Suprapubic skin (tissue), 4 donors: ENCODE measurements around the gene AGR2. TPM values are rescaled to one million over a fixed set of nuclear protein-coding genes. Genes with fewer than 3 reads are reported as not detected.

Source experiments
- DNase-seq, 2 donors: peaks; one replicate each; pipeline ENCODE4 v3.0.0-alpha.2; 2019; ENCODE audit warnings: low spot score in 2 of 2
- H3K27ac ChIP-seq: fragments of 200-600 bp; sonication (generic); one replicate; pipeline ENCODE4 v1.5.1; 2019
- H3K27me3 ChIP-seq: fragments of 200-600 bp; sonication (generic); one replicate; pipeline ENCODE4 v1.5.1; 2019
- H3K36me3 ChIP-seq: fragments of 200-600 bp; sonication (generic); one replicate; pipeline ENCODE4 v1.5.1; 2019
- H3K4me1 ChIP-seq: fragments of 200-600 bp; sonication (generic); one replicate; pipeline ENCODE4 v1.5.1; 2019
- H3K4me3 ChIP-seq: fragments of 200-600 bp; sonication (generic); one replicate; pipeline ENCODE4 v1.5.1; 2019; ENCODE audit warnings: mild to moderate bottlenecking
- H3K9me3 ChIP-seq: fragments of 200-600 bp; sonication (generic); one replicate; pipeline ENCODE4 v1.5.1; 2019
- CTCF ChIP-seq, 2 donors: fragments of 200-600 bp in 1 of 2; fragments of 450-650 bp in 1 of 2; sonication (generic) in 1 of 2; IDR thresholded peaks; one replicate each; pipeline ENCODE4 v1.5.1; 2016 to 2019; ENCODE audit warnings: antibody characterized with exemption in 2 of 2, mild to moderate bottlenecking in 1 of 2, moderate library complexity in 1 of 2
- EP300 ChIP-seq: sonication (generic); formaldehyde crosslinking; IDR thresholded peaks from one replicate; pipeline ENCODE4 v1.6.1; 2017; ENCODE audit warnings: antibody characterized with exemption
- POLR2A ChIP-seq, 2 donors: fragments of 450-650 bp; IDR thresholded peaks; one replicate each; pipeline ENCODE4 v1.6.1; 2017; ENCODE audit warnings: antibody characterized with exemption in 2 of 2, mild to moderate bottlenecking in 2 of 2, moderate library complexity in 2 of 2
- POLR2AphosphoS5 ChIP-seq, 3 donors: sonication (generic); formaldehyde crosslinking; IDR thresholded peaks; one replicate each; pipeline ENCODE4 v1.6.1; 2017; ENCODE audit warnings: antibody characterized with exemption in 3 of 3
- WGBS: methylation state at CpG from one replicate; pipeline ENCODE4 v1.1.5; 2018; 5-methylcytosine and 5-hydroxymethylcytosine counted together
- total RNA-seq, 4 donors: library from RNA; depleted of rRNA; stranded (reverse); fragments of >200 nt; gene quantifications; one replicate each; pipeline ENCODE4 v1.1.0, GENCODE V29; 2016

Gene AGR2
- total RNA-seq, 4 donors from 2014 or later: 8.5 to 19.3 (median 15.8) TPM; not detected in 1

GRCh38 chr7:16839646-16840045 is 34.8 kb upstream of the AGR2 start:
- Histone ChIP-seq H3K27me3 (no peaks in the 10 kb centered on the region), H3K4me1 (no peaks in the 10 kb centered on the region), H3K36me3 (no peaks in the 10 kb centered on the region), H3K9me3 (no peaks in the 10 kb centered on the region), H3K4me3 (no peak overlapping the region), H3K27ac (no peak overlapping the region)
- 39% methylated on average over 2 of the region's 2 CpGs for WGBS
- no peak for DNase-seq
- no peak for TF ChIP-seq POLR2AphosphoS5 (IDR thresholded peaks at IDR 0.05)
- no peak for TF ChIP-seq POLR2A (IDR thresholded peaks at IDR 0.05)
- no peak for TF ChIP-seq CTCF (IDR thresholded peaks at IDR 0.05)
- no peak for TF ChIP-seq EP300

- Histone ChIP-seq H3K9me3 (no peaks in the 10 kb centered on the region), H3K27me3 (no peaks in the 10 kb centered on the region), H3K4me1 (no peaks in the 10 kb centered on the region), H3K36me3 (no peaks in the 10 kb centered on the region), H3K4me3 (no peak overlapping the region), H3K27ac (no peak overlapping the region)
- no peak for DNase-seq
- TF ChIP-seq EP300: no peak
- no peak for TF ChIP-seq POLR2A (IDR thresholded peaks at IDR 0.05)
- TF ChIP-seq CTCF (IDR thresholded peaks at IDR 0.05): no peak
- no peak for TF ChIP-seq POLR2AphosphoS5 (IDR thresholded peaks at IDR 0.05)
- WGBS: 93% methylated on average over 1 of the region's 1 CpG
Measured at GRCh38 chr7:16838891-16839290, 34.1 kb upstream of the AGR2 start.

- H3K4me3 ChIP-seq: no peak overlapping the region
- TF ChIP-seq POLR2A (IDR thresholded peaks at IDR 0.05): no peak
- TF ChIP-seq POLR2AphosphoS5 (IDR thresholded peaks at IDR 0.05): no peak
- no peak for TF ChIP-seq EP300
- TF ChIP-seq CTCF (IDR thresholded peaks at IDR 0.05): no peak
- DNase-seq: no peak
- 62% methylated on average over 3 of the region's 3 CpGs for WGBS
- H3K4me1 ChIP-seq: no peaks in the 10 kb centered on the region
- H3K27me3 ChIP-seq: no peaks in the 10 kb centered on the region
- no peaks in the 10 kb centered on the region for H3K9me3 ChIP-seq
- no peaks in the 10 kb centered on the region for H3K36me3 ChIP-seq
- H3K27ac ChIP-seq: no peak overlapping the region
Measured at GRCh38 chr7:16838386-16838785, 33.6 kb upstream of the AGR2 start.

DNA sequence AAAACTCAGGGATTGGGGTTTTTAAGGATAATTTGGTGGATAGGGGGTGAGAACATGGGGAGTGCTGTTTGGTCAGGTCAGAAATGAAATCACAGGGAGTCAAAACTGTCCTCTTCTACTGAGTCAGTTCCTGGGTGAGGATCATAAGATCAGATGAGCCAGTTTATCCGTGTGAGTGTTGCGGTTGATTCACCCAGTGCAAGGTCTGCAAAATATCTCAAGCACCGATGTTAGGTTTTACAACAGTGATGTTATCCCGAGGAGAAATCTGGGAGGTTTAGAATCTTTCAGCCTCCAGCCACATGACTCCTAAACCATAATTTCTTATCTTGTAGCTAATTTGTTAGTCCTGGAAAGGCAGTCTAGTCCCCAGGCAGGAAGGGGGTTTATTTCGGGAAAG is 31.7 kb upstream of the AGR2 start:
- Histone ChIP-seq H3K27ac (no peak overlapping the region), H3K9me3 (no peaks in the 10 kb centered on the region), H3K4me1 (no peaks in the 10 kb centered on the region), H3K27me3 (no peaks in the 10 kb centered on the region), H3K36me3 (no peaks in the 10 kb centered on the region), H3K4me3 (no peak overlapping the region)
- no peak for DNase-seq
- 66% methylated on average over 5 of the region's 5 CpGs for whole genome bisulfite sequencing
- TF ChIP-seq EP300: no peak
- no peak for TF ChIP-seq POLR2A (IDR thresholded peaks at IDR 0.05)
- no peak for TF ChIP-seq POLR2AphosphoS5 (IDR thresholded peaks at IDR 0.05)
- no peak for TF ChIP-seq CTCF (IDR thresholded peaks at IDR 0.05)

- Histone ChIP-seq H3K4me3 (no peak overlapping the region), H3K4me1 (no peaks in the 10 kb centered on the region), H3K9me3 (no peaks in the 10 kb centered on the region), H3K36me3 (no peaks in the 10 kb centered on the region), H3K27me3 (no peaks in the 10 kb centered on the region), H3K27ac (no peak overlapping the region)
- no peak for DNase-seq
- no peak for TF ChIP-seq CTCF (IDR thresholded peaks at IDR 0.05)
- TF ChIP-seq POLR2AphosphoS5 (IDR thresholded peaks at IDR 0.05): no peak
- TF ChIP-seq EP300: no peak
- no peak for TF ChIP-seq POLR2A (IDR thresholded peaks at IDR 0.05)
- WGBS: 57% methylated on average over 1 of the region's 1 CpG
Measured at GRCh38 chr7:16833373-16833772, 28.6 kb upstream of the AGR2 start.
